Dermis blood vessel endothelial cell (primary cell): ENCODE measurements around the gene LCNL1. TPM values are rescaled to one million over a fixed set of nuclear protein-coding genes. Genes with fewer than 3 reads are reported as not detected.
"Not testable (repeated sequence)": the region's sequence is repeated elsewhere in the genome, so short reads cannot be mapped to it uniquely, and the experiment has no call there.

Experiments used
- DNase-seq: peaks from one replicate; pipeline ENCODE4 v3.0.0; 2010
- total RNA-seq: library from RNA; depleted of rRNA; stranded (reverse); fragments of >200 nt; gene quantifications from 2 replicates; pipeline ENCODE4 v1.2.3, GENCODE V29; 2014

The LCNL1 gene
- total RNA-seq, 1 donor from 2014 or later: not detected

DNA sequence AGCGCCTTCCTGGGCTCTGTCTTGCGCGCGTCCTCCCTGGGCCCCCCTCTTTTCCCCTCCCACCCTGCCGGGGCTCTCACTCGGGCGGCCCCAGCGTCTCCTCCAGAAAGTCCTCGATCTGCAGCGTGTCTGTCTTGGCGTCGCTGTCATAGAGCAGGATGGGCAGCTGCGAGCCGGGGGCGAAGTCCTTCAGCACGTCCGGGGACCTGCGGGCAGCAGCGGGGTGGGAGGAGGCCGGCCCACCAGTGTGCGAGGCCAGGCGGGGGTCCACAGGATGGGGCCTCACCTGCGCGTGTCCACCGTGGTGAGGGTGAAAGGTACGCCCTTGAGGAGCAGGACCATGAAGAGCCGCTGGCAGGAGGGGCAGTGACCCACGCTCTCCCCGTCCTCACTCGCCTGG is 12.6 kb downstream of the LCNL1 start:
- no peak for DNase-seq

- no peak for DNase-seq
Measured at GRCh38 chr9:136995772-136996311, 13.0 kb downstream of the LCNL1 start.

DNA sequence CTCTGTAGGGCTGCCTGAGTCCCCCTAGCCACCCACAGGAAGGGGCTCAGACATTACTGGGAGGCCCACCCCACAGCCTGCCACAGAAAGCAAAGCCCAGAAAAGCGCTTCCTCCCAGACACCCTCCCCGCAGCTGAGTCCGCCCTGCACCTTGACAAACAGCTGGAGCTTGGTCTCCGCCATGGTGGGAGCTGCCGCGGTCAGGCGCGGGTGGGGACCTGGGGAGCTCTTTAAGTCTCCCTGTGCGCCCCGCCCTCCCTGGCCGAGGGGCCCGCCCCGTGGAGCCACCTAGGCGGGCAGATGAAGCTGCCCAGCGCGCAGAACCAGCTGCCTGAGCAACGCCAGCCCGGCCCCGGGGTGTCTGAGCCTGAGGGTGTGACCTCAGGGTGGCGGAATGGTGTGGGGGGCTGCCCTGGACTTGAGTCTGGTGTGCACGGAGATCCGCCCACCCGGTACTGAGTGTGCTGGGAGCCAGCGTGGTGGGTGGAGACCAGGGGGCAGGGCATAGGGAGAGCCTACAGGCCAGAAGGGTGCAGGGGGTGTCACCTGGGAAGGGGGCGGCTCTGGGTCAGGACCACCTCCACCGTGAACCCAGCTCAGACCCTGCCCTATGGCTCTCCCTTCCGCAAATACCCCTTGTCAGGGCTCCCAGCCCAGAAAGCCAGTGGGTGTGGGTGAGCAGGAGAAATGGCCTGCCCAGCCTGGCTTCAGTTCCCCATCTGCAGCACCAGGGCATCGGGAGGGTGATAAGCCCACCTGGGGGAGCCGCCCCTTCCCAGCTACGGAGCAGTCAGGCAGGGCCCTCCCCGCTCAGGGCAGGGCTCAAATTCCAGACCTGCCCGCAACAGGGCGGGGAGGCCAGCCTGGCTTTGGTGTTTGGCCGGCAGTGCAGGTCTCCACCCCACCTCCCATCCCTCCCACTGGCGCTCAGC is 13.8 kb downstream of the LCNL1 start, which contains the start of gene CLIC3:
CLIC3 (minus strand) TSS at position 208 of the 932 bp plus-strand sequence; CDS start at position 183, 25 bp downstream.
- DNase-seq: no peak

DNA sequence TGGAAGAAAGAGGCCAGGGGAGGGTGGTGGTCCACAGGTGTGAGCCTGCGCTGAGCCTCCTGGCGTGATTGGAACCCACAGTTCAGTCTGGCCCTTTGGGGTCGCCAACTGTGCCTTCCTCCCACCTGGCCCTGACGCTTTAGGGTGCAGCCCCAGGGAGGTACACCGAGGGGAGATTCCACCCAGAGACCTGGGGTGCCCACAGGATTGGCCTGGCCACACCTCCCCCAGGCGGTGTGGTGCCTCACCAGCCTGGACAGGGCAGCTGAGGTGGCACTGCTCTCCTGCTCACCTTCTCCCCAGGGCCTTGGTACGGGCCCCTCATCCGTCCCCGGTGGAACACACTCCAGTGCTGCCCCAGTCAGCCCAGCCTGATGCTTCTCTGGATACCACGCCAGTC is 14.6 kb downstream of the LCNL1 start:
- no peak for DNase-seq

DNA sequence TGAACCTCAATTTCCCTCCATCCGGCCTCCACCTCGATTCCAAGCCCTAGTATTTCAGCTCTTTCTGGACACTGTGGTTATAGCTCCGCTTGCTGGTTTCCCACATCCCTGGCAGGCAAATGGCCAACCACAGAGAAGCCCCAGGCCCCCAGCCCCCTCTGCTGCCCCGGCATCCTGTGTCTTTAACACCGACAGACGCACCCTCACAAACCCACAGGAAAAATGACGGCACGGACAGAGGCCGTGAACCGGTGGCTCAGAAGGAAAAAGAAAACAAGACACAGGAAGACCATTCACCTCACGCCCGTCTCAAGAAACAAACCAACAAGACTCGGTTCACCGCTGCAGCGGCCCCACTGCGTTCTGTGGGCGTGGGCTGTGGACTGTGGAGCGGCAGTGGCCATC is 15.0 kb downstream of the LCNL1 start:
- peak; percentile 64 for DNase-seq

- no peak for DNase-seq
Measured at GRCh38 chr9:137000177-137000930, 17.6 kb downstream of the LCNL1 start.

DNA sequence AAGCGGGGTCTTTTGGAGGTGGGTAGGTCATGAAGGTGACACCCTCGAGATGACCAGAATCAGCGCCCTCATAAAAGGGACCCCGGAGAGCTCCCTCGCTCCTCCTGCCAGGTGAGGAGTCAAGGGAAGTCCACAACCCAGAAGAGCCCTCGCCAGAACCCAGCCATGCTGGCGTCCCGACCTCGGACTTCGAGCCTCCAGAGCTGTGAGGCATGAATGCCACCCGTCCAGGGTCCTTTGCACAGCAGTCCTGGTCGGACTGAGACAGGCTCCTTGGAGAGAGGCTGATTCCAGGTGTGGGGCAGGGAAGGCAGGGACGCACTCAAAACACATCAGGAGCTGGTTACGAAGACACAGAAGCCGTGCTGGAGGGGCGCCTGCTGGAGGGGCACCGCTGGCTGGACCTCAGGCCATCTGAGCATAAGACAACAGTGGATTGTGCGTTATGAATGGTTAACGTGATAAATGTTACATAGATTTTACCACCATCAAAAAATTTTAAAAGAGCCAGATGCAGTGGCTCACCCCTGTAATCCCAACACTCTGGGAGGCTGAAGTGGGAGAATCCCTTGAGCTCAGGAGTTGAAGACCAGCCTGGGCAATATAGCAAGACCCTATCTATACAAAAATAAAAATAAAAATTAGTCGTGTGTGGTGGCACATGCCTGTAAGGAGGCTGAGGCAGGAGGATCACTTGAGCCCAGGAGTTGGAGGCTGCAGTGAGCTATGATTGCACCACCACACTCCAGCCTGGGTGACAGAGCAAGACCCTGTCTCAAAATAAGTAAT is 19.3 kb downstream of the LCNL1 start:
- DNase-seq: no peak

- DNase-seq: no peak
Measured at GRCh38 chr9:137002646-137003041, 19.9 kb downstream of the LCNL1 start.

DNA sequence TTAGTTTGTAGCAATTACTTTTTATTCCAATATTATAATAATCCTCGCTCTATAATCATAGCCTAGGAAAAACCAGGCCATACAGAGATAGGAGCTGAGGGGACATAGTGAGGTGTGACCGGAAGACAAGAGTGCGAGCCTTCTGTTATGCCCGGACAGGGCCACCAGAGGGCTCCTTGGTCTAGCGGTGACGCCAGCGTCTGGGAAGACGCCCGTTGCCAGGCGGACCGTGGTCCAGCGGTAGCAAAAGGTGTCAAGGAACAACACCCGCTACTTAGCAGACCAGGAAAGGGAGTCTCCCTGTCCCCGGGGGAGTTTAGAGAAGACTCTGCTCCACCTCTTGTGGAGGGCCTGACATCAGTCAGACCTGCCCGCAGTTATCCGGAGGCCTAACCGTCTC is 21.5 kb downstream of the LCNL1 start:
- not testable (repeated sequence) for DNase-seq

GRCh38 chr9:137006116-137007003 is 23.6 kb downstream of the LCNL1 start:
- DNase-seq: no peak

GRCh38 chr9:137007108-137007815 is 24.5 kb downstream of the LCNL1 start:
- no peak for DNase-seq

DNA sequence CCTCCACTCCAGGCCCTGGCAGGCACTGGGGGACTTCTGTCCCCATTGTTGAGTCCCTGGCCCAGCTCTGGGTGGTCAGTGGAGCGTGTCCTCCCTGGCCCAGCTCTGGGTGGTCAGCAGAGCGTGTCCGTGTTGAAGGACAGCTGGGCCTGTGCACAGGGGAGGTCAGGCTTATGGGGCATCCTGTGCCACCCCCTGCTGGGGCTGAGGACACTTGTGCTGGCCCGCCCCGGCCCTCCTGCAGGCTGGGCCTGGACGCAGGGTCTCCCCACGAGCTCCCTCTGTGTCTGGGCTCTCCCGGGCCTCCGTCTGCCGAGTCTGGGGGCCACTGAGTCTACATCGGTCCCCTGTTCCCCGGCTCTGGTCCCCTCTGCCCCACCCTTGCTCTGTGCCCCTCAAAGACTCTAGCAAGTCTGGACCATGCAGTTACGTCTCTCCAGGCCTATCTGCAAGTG is 25.1 kb downstream of the LCNL1 start:
- no peak for DNase-seq

- no peak for DNase-seq
Measured at GRCh38 chr9:137008312-137008711, 25.5 kb downstream of the LCNL1 start.

DNA sequence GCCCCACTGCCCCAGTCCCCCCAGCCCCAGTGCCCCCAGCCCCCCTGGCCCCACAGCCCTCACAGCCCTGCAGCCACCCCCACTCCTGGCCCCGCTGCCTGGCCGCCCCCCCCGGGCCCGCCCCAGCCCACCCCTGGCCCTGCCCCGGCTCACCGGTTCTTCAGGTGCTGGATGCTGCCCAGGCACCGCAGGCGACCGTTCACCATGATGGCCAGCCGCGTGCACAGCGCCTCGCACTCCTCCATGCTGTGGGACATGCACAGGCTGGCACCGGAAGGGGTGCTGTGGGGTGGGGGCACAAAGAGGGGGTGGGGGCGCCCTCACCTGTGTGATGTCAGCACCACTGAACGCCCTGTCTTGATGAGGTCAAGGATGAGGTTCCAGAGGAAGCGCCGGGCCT is 26.4 kb downstream of the LCNL1 start:
- DNase-seq: no peak

GRCh38 chr9:137009938-137010732 is 27.3 kb downstream of the LCNL1 start:
- DNase-seq: no peak

GRCh38 chr9:137011156-137011555 is 28.4 kb downstream of the LCNL1 start:
- no peak for DNase-seq

DNA sequence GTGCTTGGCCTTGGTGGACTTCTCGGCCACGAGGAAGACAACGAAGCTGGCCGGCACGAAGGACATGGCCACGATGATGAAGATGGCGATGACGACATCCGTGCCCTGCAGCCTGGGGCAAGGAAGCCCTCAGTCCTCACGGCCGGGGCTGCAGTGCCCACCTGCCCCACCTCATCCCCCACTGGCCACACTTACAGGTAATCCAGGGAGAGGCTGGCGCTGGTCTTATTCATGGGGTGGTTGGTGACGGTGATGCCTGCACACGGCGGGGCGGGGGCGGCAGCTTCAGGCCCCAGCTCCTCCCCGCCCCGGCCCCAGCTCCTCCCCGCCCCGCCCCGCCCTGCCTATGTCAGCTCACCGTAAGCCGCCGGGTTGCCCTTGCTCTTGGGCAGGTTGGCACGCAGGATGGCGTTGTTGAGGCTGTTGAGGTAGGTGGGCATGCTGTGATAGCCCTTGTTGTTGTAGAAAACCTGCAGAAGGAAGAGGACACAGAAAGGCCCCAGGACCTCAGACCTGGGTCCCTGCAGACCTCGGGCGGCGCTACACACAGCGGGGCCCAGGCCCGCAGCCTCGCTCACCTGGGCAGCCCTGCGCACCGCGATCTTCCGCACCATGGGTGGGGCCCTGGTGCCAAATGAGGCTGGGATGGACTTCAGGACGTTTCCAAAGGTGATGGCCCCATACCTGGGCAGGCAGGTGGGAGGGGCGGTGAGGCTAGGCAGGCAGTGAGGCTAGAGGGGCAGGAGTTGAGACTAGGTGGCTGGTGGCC is 29.3 kb downstream of the LCNL1 start:
- no peak for DNase-seq

GRCh38 chr9:137012694-137013570 is 30.1 kb downstream of the LCNL1 start:
- DNase-seq: no peak
